ENCODE results near the gene JPH2. TPM values are rescaled to one million over a fixed set of nuclear protein-coding genes. Genes with fewer than 3 reads are reported as not detected.

The JPH2 gene
- polyA plus RNA-seq, 2 donors, result 4.2 to 4.9 TPM

DNA sequence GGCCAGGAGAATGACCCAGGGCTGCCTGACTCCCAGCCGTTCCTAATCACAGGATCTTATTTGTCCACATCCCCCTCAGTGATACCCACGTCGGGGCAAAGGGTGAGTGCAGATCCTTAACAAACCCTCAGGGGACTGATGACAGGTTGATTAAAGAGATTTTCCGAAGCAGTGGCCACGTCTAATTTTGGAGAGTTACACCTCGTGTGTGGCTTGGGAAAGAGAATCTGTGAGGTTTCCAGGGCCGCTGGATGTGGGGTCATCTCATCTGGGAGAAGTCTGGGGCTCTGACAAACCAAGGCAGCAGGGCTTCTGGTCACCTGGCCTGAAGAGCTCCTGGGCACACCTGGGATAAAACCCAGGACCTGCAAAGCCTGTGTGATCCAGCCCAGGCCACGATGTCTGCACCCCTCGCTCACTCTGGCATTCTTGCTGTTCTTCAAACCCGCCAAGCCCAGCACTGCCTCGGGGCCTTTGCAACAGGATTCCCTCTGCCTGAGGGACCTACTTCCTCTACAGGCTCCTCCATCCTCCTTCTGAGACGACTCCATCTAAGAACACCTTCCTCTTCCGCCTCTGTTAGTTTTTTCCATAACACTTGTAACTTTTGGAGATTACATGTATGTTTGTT, 4.7 kb downstream of the JPH2 start:
- Histone ChIP-seq H3K36me3 (ENCODE audit: control insufficient read depth in 2 of 2, insufficient read depth in 2 of 2, low read length in 1 of 2) (no peaks in the 10 kb centered on the region), H3K27ac (ENCODE audit: low read depth in 2 of 2, low read length in 1 of 2) (peak overlapping the region; percentile 11 to 63), H3K9me3 (ENCODE audit: control insufficient read depth in 2 of 2, insufficient read depth in 1 of 2, low read depth in 1 of 2, low read length in 1 of 2) (no peaks in the 10 kb centered on the region), H3K4me3 (ENCODE audit: low read depth in 1 of 2, low read length in 2 of 2) (no peak overlapping the region), H3K27me3 (ENCODE audit: control insufficient read depth in 1 of 2, insufficient read depth in 2 of 2, low read length in 2 of 2) (peaks cover 0 to 2% of the 10 kb centered on the region in 2 donors), H3K4me1 (ENCODE audit: control insufficient read depth in 2 of 2, insufficient read depth in 2 of 2, low read length in 1 of 2) (peaks cover 3% of the 10 kb centered on the region in 2 donors)
- 37 to 41% methylated on average over 13 of the region's 13 CpGs for WGBS, 2 donors

DNA sequence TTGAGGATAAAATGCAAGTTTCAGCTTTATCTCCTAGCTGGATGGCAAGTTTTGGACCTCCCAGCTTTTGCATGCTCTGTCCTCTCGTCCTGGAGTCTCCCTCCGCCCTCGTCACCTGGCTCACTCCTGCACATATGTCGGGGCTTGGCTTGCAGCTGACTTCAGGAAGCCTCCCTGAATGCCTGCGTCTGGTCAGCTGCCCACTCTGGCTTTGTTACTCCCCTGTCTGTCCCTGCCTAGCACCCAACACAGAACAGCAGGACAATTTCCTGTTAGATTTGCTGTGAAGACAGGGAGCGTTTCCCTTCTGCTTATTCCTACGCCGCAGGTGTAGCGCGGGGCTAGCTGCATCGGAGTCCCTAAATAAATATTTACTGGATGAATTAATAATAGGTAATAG, 5.4 kb downstream of the JPH2 start:
- no peak overlapping the region for H3K4me3 ChIP-seq (ENCODE audit: low read depth in 1 of 2, low read length in 2 of 2)
- peaks cover 1 to 7% of the 10 kb centered on the region in 2 donors for H3K4me1 ChIP-seq (ENCODE audit: control insufficient read depth in 2 of 2, insufficient read depth in 2 of 2, low read length in 1 of 2)
- peaks cover 0 to 2% of the 10 kb centered on the region in 2 donors for H3K27me3 ChIP-seq (ENCODE audit: control insufficient read depth in 1 of 2, insufficient read depth in 2 of 2, low read length in 2 of 2)
- 52% methylated on average over 11 of the region's 11 CpGs for WGBS, 2 donors
- H3K36me3 ChIP-seq (ENCODE audit: control insufficient read depth in 2 of 2, insufficient read depth in 2 of 2, low read length in 1 of 2), result no peaks in the 10 kb centered on the region
- no peaks in the 10 kb centered on the region for H3K9me3 ChIP-seq (ENCODE audit: control insufficient read depth in 2 of 2, insufficient read depth in 1 of 2, low read depth in 1 of 2, low read length in 1 of 2)
- peak overlapping the region; percentile 11 to 60 for H3K27ac ChIP-seq (ENCODE audit: low read depth in 2 of 2, low read length in 1 of 2)

DNA sequence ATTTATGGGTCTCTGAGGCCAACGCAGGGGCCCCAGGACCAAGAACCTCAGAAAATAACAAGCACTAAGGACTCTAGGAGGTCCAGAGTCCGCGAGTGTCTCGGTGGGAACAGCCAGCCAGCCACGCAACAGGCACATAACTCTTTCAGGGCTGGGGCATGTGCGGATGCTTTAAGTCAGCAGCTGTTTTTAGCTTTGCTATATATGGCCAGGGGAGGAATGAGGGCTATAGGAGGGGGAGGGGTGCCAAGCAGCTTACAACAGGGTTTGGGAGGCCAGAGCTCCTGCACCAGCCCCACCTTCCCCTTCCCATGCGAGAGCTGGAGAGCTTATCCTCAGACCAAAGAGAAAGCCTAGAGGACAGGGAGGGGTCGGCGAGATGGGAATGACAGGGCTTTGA, 6.2 kb downstream of the JPH2 start:
- Histone ChIP-seq H3K4me1 (ENCODE audit: control insufficient read depth in 2 of 2, insufficient read depth in 2 of 2, low read length in 1 of 2) (peaks cover 0 to 7% of the 10 kb centered on the region in 2 donors), H3K36me3 (ENCODE audit: control insufficient read depth in 2 of 2, insufficient read depth in 2 of 2, low read length in 1 of 2) (no peaks in the 10 kb centered on the region), H3K4me3 (ENCODE audit: low read depth in 1 of 2, low read length in 2 of 2) (no peak overlapping the region), H3K9me3 (ENCODE audit: control insufficient read depth in 2 of 2, insufficient read depth in 1 of 2, low read depth in 1 of 2, low read length in 1 of 2) (no peaks in the 10 kb centered on the region), H3K27me3 (ENCODE audit: control insufficient read depth in 1 of 2, insufficient read depth in 2 of 2, low read length in 2 of 2) (no peaks in the 10 kb centered on the region), H3K27ac (ENCODE audit: low read depth in 2 of 2, low read length in 1 of 2) (peak overlapping the region; percentile 52 to 72)
- WGBS, 2 donors, result 22 to 30% methylated on average over 9 of the region's 9 CpGs

DNA sequence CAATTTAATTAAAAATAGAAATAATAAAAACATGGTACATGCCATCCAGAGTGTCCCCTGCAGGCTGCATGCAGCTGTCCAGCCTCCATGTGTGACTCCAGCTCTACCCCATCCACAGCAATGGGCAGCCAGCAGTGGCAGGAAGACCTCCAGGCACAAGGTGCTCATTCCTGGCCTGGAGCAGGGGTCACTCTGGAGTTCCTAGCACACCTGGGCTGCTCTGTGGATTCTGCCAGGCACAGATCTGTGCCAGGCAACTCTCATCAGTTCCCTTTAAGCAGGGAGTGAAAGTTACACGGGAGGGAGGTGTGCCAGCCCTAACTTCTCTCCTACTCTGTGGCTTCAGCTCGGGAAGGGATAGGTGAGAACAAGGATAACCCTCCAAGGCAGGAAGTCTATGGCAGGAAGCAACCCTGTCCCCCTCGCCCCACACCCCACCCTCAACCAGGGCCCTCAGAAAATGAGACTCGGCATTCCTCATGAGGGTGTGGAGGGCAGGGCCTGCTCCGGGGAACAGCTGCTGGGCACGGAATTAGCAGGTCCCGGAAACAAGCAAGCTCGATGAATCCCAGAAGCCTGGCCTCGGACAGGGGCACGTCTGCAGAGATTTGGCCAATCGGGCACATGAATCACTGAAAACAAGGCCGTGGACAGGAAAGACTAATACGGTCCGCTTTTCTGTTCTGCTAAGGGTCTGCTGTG, 10.0 kb downstream of the JPH2 start:
- Histone ChIP-seq H3K36me3 (ENCODE audit: control insufficient read depth in 2 of 2, insufficient read depth in 2 of 2, low read length in 1 of 2) (no peaks in the 10 kb centered on the region), H3K9me3 (ENCODE audit: control insufficient read depth in 2 of 2, insufficient read depth in 1 of 2, low read depth in 1 of 2, low read length in 1 of 2) (no peaks in the 10 kb centered on the region), H3K4me1 (ENCODE audit: control insufficient read depth in 2 of 2, insufficient read depth in 2 of 2, low read length in 1 of 2) (peaks cover 0 to 7% of the 10 kb centered on the region in 2 donors), H3K4me3 (ENCODE audit: low read depth in 1 of 2, low read length in 2 of 2) (peak overlapping the region in 1 of 2 donors; percentile 14), H3K27me3 (ENCODE audit: control insufficient read depth in 1 of 2, insufficient read depth in 2 of 2, low read length in 2 of 2) (no peaks in the 10 kb centered on the region), H3K27ac (ENCODE audit: low read depth in 2 of 2, low read length in 1 of 2) (peak overlapping the region; percentile 66 to 68)
- WGBS, 2 donors, result 28 to 30% methylated on average over 14 of the region's 14 CpGs

DNA sequence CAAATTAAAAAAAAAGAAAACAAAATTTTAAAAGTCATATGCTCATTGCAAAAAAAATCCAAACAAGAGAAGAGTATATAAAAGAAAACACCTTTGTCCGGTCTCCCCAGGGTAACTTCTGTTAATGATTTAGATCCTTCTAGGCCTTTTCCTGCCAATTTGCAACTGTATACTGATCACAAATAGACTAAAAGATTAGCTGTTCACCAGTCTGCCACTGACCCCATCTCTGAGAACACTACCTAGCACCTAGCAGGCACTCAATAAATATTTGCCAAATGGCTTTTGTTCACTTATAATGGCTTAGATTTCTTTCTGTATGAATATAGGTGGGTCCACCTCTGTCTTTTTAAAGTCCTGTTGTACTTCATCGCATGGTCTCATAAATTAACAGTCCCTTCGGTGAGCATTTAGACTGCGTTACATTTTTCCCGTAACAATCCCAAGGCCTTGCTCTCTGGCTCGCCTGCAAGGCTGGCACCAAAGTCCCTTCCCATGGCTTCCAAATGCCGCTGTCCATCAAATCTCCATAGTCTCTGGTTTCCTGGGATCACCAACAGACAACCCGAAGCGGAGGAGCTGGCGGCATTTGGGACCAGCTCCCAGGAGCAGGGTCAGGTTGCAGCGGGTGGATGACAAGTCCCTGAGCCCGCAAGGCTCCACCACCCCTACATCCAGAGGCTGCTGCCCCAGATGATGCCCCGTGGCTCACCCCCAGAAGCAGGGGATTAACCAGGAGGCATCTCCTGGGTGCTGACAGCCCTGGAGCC, 11.8 kb downstream of the JPH2 start:
- Histone ChIP-seq H3K9me3 (ENCODE audit: control insufficient read depth in 2 of 2, insufficient read depth in 1 of 2, low read depth in 1 of 2, low read length in 1 of 2) (no peaks in the 10 kb centered on the region), H3K4me3 (ENCODE audit: low read depth in 1 of 2, low read length in 2 of 2) (no peak overlapping the region), H3K27ac (ENCODE audit: low read depth in 2 of 2, low read length in 1 of 2) (peak overlapping the region in 1 of 2 donors; percentile 14), H3K4me1 (ENCODE audit: control insufficient read depth in 2 of 2, insufficient read depth in 2 of 2, low read length in 1 of 2) (peaks cover 0 to 4% of the 10 kb centered on the region in 2 donors), H3K36me3 (ENCODE audit: control insufficient read depth in 2 of 2, insufficient read depth in 2 of 2, low read length in 1 of 2) (no peaks in the 10 kb centered on the region), H3K27me3 (ENCODE audit: control insufficient read depth in 1 of 2, insufficient read depth in 2 of 2, low read length in 2 of 2) (no peaks in the 10 kb centered on the region)
- 82 to 86% methylated on average over 13 of the region's 13 CpGs for WGBS, 2 donors

DNA sequence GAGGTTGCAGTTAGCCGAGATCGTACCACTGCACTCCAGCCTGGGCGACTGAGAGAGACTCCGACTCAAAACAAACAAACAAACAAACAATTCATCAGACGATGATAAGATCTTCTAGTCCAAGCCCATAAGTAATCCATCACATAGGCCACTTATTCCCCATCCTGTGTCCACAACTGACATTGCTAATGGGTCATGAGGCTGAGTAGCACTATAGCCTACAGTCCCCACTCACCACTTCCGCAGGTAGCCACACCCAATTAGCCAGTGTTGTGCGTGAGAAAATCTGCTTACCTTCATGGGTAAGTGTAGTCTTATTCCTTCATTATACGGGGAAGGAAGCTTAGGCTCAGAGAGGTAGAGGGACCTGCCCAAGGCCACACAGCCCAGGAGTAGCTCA, 13.1 kb downstream of the JPH2 start:
- Histone ChIP-seq H3K4me3 (ENCODE audit: low read depth in 1 of 2, low read length in 2 of 2) (no peak overlapping the region), H3K4me1 (ENCODE audit: control insufficient read depth in 2 of 2, insufficient read depth in 2 of 2, low read length in 1 of 2) (peaks cover 0 to 4% of the 10 kb centered on the region in 2 donors), H3K27ac (ENCODE audit: low read depth in 2 of 2, low read length in 1 of 2) (no peak overlapping the region), H3K36me3 (ENCODE audit: control insufficient read depth in 2 of 2, insufficient read depth in 2 of 2, low read length in 1 of 2) (no peaks in the 10 kb centered on the region), H3K27me3 (ENCODE audit: control insufficient read depth in 1 of 2, insufficient read depth in 2 of 2, low read length in 2 of 2) (no peaks in the 10 kb centered on the region), H3K9me3 (ENCODE audit: control insufficient read depth in 2 of 2, insufficient read depth in 1 of 2, low read depth in 1 of 2, low read length in 1 of 2) (no peaks in the 10 kb centered on the region)
- WGBS, 2 donors, result 73 to 75% methylated on average over 8 of the region's 8 CpGs

DNA sequence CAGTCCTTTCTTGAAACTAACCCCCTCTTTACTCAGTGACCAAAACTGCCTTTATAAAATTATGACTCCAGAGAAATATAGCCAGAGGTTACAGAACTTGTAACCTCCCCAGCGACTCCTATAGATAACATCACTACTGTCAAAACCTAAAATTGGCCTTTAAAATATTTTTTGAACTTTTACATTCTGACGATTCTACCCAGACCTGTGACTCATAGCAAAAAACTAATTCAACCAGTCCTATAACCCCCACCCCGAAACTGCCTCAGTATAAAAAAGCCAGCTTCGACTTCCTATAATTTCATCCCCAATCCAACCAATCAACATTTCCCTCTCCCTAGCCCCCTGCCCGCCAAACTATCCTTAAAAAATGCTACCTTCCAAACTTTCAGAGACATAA, 13.9 kb downstream of the JPH2 start:
- H3K36me3 ChIP-seq (ENCODE audit: control insufficient read depth in 2 of 2, insufficient read depth in 2 of 2, low read length in 1 of 2), result no peaks in the 10 kb centered on the region
- H3K9me3 ChIP-seq (ENCODE audit: control insufficient read depth in 2 of 2, insufficient read depth in 1 of 2, low read depth in 1 of 2, low read length in 1 of 2), result no peaks in the 10 kb centered on the region
- H3K4me1 ChIP-seq (ENCODE audit: control insufficient read depth in 2 of 2, insufficient read depth in 2 of 2, low read length in 1 of 2), result peaks cover 0 to 4% of the 10 kb centered on the region in 2 donors
- no peak overlapping the region for H3K27ac ChIP-seq (ENCODE audit: low read depth in 2 of 2, low read length in 1 of 2)
- no peak overlapping the region for H3K4me3 ChIP-seq (ENCODE audit: low read depth in 1 of 2, low read length in 2 of 2)
- 53 to 61% methylated on average over 5 of the region's 5 CpGs for WGBS, 2 donors
- no peaks in the 10 kb centered on the region for H3K27me3 ChIP-seq (ENCODE audit: control insufficient read depth in 1 of 2, insufficient read depth in 2 of 2, low read length in 2 of 2)

DNA sequence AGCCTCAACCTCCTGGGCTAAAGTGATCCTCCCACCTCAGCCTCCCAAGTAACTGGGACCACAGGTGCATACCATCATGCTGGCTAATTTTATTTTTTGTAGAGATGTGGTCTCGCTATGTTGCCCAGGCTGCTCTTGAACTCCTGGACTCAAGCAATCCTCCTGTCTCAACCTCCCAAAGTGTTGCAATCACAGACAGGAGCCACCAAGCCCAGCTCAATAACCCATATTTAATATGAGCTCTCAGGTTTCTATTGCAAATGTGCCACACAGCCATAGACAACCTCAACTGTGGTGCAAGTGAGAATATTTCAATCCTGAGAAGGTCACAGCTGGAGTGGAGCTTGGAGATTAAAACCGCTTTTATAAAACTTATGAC, 14.4 kb downstream of the JPH2 start:
- no peaks in the 10 kb centered on the region for H3K27me3 ChIP-seq (ENCODE audit: control insufficient read depth in 1 of 2, insufficient read depth in 2 of 2, low read length in 2 of 2)
- H3K4me3 ChIP-seq (ENCODE audit: low read depth in 1 of 2, low read length in 2 of 2), result no peak overlapping the region
- H3K4me1 ChIP-seq (ENCODE audit: control insufficient read depth in 2 of 2, insufficient read depth in 2 of 2, low read length in 1 of 2), result peaks cover 0 to 4% of the 10 kb centered on the region in 2 donors
- no peaks in the 10 kb centered on the region for H3K9me3 ChIP-seq (ENCODE audit: control insufficient read depth in 2 of 2, insufficient read depth in 1 of 2, low read depth in 1 of 2, low read length in 1 of 2)
- WGBS, 2 donors, result 83 to 89% methylated on average over 2 of the region's 2 CpGs
- H3K27ac ChIP-seq (ENCODE audit: low read depth in 2 of 2, low read length in 1 of 2), result no peak overlapping the region
- no peaks in the 10 kb centered on the region for H3K36me3 ChIP-seq (ENCODE audit: control insufficient read depth in 2 of 2, insufficient read depth in 2 of 2, low read length in 1 of 2)

DNA sequence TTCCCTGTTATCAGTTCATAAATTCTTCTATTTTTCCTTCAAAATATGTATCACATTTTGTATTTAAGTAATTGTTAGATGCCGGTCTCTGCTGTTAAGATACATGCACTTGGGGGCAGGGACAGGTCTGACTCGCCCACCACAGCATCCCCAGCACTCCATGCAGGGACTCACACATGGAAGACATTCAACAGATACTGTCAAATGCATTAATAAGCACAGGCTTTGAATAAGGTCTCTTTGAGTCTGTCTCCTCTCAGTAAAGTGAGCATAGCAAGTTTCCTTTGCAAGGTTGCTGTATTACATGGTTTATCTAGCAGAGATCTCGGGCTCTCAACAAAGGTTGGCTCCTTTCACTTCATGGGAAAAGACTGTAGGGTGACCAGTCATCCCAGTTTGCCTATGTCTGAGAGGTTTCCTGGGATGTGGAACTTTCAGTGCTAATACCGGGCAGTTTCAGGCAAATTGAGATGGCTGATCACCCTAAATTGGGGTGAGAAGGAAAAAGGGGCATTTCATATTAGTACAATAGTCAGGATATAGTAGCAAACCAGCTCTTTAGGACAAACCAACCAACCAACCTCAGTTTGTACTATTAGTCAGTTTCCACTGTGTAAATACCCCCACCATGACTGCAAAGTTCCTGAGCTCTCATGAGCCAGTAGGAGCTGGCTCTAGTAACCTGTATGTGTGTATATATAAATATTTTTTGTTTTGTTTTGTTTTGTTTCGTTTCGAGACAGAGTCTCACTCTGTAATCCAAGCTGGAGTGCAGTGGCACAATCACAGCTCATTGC, 15.0 kb downstream of the JPH2 start:
- peaks cover 0 to 3% of the 10 kb centered on the region in 2 donors for H3K4me1 ChIP-seq (ENCODE audit: control insufficient read depth in 2 of 2, insufficient read depth in 2 of 2, low read length in 1 of 2)
- no peaks in the 10 kb centered on the region for H3K9me3 ChIP-seq (ENCODE audit: control insufficient read depth in 2 of 2, insufficient read depth in 1 of 2, low read depth in 1 of 2, low read length in 1 of 2)
- H3K4me3 ChIP-seq (ENCODE audit: low read depth in 1 of 2, low read length in 2 of 2), result no peak overlapping the region
- peak overlapping the region in 1 of 2 donors; percentile 14 for H3K27ac ChIP-seq (ENCODE audit: low read depth in 2 of 2, low read length in 1 of 2)
- no peaks in the 10 kb centered on the region for H3K27me3 ChIP-seq (ENCODE audit: control insufficient read depth in 1 of 2, insufficient read depth in 2 of 2, low read length in 2 of 2)
- WGBS, 2 donors, result 59 to 64% methylated on average over 6 of the region's 6 CpGs
- no peaks in the 10 kb centered on the region for H3K36me3 ChIP-seq (ENCODE audit: control insufficient read depth in 2 of 2, insufficient read depth in 2 of 2, low read length in 1 of 2)

All from esophagus (tissue), 2 donors.